Activated CD4-positive, alpha-beta memory T cell treated with anti-CD3 and anti-CD28 coated beads for 36 hours (primary cell): Measurements from ENCODE around the gene DLG2. TPM values are rescaled to one million over a fixed set of nuclear protein-coding genes. Genes with fewer than 3 reads are reported as not detected.

Experiments
- CTCF ChIA-PET: fragments of 350-600 bp; sonication (Branson Sonifier 250); formaldehyde crosslinking; loops from one replicate; lab custom pipeline; 2021; ENCODE audit warnings: antibody characterized with exemption, inconsistent platforms; lab: Charles Lee
- POLR2A ChIA-PET: fragments of 350-600 bp; sonication (Branson Sonifier 250); formaldehyde crosslinking; loops from one replicate; lab custom pipeline; 2021; ENCODE audit warnings: antibody characterized with exemption; lab: Charles Lee
- DNase-seq: peaks from one replicate; pipeline ENCODE4 v3.0.0-alpha.2; 2020
- H3K27ac Mint-ChIP-seq: one replicate; pipeline ENCODE4 v1.8.0; 2021; ENCODE audit warnings: mixed read lengths
- H3K27me3 Mint-ChIP-seq: one replicate; pipeline ENCODE4 v1.8.0; 2021; ENCODE audit warnings: mixed read lengths
- H3K36me3 Mint-ChIP-seq: one replicate; pipeline ENCODE4 v1.8.0; 2021; ENCODE audit warnings: mixed read lengths
- H3K4me1 Mint-ChIP-seq: one replicate; pipeline ENCODE4 v1.8.0; 2021; ENCODE audit warnings: low read depth, mixed read lengths
- H3K4me3 Mint-ChIP-seq: one replicate; pipeline ENCODE4 v1.8.0; 2021; ENCODE audit warnings: mild to moderate bottlenecking, mixed read lengths
- H3K9me3 Mint-ChIP-seq: one replicate; pipeline ENCODE4 v1.8.0; 2021; ENCODE audit warnings: mixed read lengths
- intact Hi-C: fragments of 100-400 bp; cut with micrococcal nuclease; formaldehyde crosslinking; loops from one replicate; pipeline ENCODE4 v1.15.1; 2023
- total RNA-seq, 2 experiments: library from RNA; stranded (reverse); gene quantifications; one replicate each; pipeline ENCODE4 v1.2.3, GENCODE V29; 2021

DLG2 gene
- total RNA-seq, 2 experiments from 2014 or later = 1.7 to 2.1 TPM

GRCh38 chr11:84558085-84558905 lies 1068.8 kb downstream of the DLG2 start:
- Mint-ChIP-seq H3K4me1 (no peaks in the 10 kb centered on the region), H3K27me3 (no peaks in the 10 kb centered on the region), H3K9me3 (peaks cover 4% of the 10 kb centered on the region), H3K36me3 (no peaks in the 10 kb centered on the region), H3K27ac (no peak overlapping the region), H3K4me3 (no peak overlapping the region)
- ChIA-PET CTCF (interaction anchor here (1.6 kb wide), 1 partner anchor 8 kb away, joined by 3 read pairs; no protein-coding TSS in a partner anchor), POLR2A (no interaction called here)
- intact Hi-C loops = no loop called here
- no peak for DNase-seq

GRCh38 chr11:84552791-84553190 lies 1074.4 kb downstream of the DLG2 start:
- ChIA-PET CTCF (no interaction called here), POLR2A (no interaction called here)
- Mint-ChIP-seq H3K27me3 (no peaks in the 10 kb centered on the region), H3K4me1 (no peaks in the 10 kb centered on the region), H3K4me3 (no peak overlapping the region), H3K9me3 (peaks cover 4% of the 10 kb centered on the region), H3K27ac (no peak overlapping the region), H3K36me3 (no peaks in the 10 kb centered on the region)
- intact Hi-C loops = no loop called here
- no peak for DNase-seq

GRCh38 chr11:84549217-84549616 lies 1077.9 kb downstream of the DLG2 start:
- POLR2A ChIA-PET = no interaction called here
- H3K4me3 Mint-ChIP-seq = no peak overlapping the region
- intact Hi-C loops = no loop called here
- no peak overlapping the region for H3K27ac Mint-ChIP-seq
- H3K9me3 Mint-ChIP-seq = peaks cover 15% of the 10 kb centered on the region
- H3K27me3 Mint-ChIP-seq = no peaks in the 10 kb centered on the region
- no peaks in the 10 kb centered on the region for H3K4me1 Mint-ChIP-seq
- no peak for DNase-seq
- H3K36me3 Mint-ChIP-seq = no peaks in the 10 kb centered on the region
- CTCF ChIA-PET = no interaction called here

- intact Hi-C loops = no loop called here
- ChIA-PET POLR2A (no interaction called here), CTCF (no interaction called here)
- Mint-ChIP-seq H3K27me3 (no peaks in the 10 kb centered on the region), H3K4me3 (no peak overlapping the region), H3K4me1 (no peaks in the 10 kb centered on the region), H3K36me3 (no peaks in the 10 kb centered on the region), H3K27ac (no peak overlapping the region), H3K9me3 (peaks cover 24% of the 10 kb centered on the region)
- DNase-seq = no peak
Measured at GRCh38 chr11:84544566-84544965, 1082.6 kb downstream of the DLG2 start.

GRCh38 chr11:84543367-84544159 lies 1083.6 kb downstream of the DLG2 start:
- Mint-ChIP-seq H3K4me3 (no peak overlapping the region), H3K27ac (no peak overlapping the region), H3K27me3 (no peaks in the 10 kb centered on the region), H3K36me3 (no peaks in the 10 kb centered on the region), H3K4me1 (no peaks in the 10 kb centered on the region), H3K9me3 (peaks cover 27% of the 10 kb centered on the region)
- intact Hi-C loops = no loop called here
- no peak for DNase-seq
- ChIA-PET CTCF (interaction anchor here (0.7 kb wide), 1 partner anchor 21 kb away, joined by 4 read pairs; no protein-coding TSS in a partner anchor), POLR2A (no interaction called here)

GRCh38 chr11:84541731-84542340 lies 1085.3 kb downstream of the DLG2 start:
- CTCF ChIA-PET = no interaction called here
- H3K27me3 Mint-ChIP-seq = no peaks in the 10 kb centered on the region

GRCh38 chr11:84536456-84536855 lies 1090.7 kb downstream of the DLG2 start:
- intact Hi-C loops = no loop called here
- Mint-ChIP-seq H3K4me1 (no peaks in the 10 kb centered on the region), H3K27ac (no peak overlapping the region), H3K36me3 (no peaks in the 10 kb centered on the region), H3K27me3 (no peaks in the 10 kb centered on the region), H3K4me3 (no peak overlapping the region), H3K9me3 (peaks cover 34% of the 10 kb centered on the region)
- ChIA-PET CTCF (no interaction called here), POLR2A (no interaction called here)
- no peak for DNase-seq

More at GRCh38 chr11:84541731-84542340, 1085.3 kb downstream of the DLG2 start:
- no peaks in the 10 kb centered on the region for H3K4me1 Mint-ChIP-seq
- intact Hi-C loops = no loop called here
- no peak overlapping the region for H3K27ac Mint-ChIP-seq
- no peak overlapping the region for H3K4me3 Mint-ChIP-seq
- POLR2A ChIA-PET = no interaction called here
- peaks cover 29% of the 10 kb centered on the region for H3K9me3 Mint-ChIP-seq
- no peaks in the 10 kb centered on the region for H3K36me3 Mint-ChIP-seq
- DNase-seq = no peak

- Mint-ChIP-seq H3K9me3 (peaks cover 22% of the 10 kb centered on the region), H3K27me3 (no peaks in the 10 kb centered on the region), H3K27ac (no peak overlapping the region), H3K36me3 (no peaks in the 10 kb centered on the region), H3K4me1 (no peaks in the 10 kb centered on the region), H3K4me3 (no peak overlapping the region)
- no peak for DNase-seq
- ChIA-PET CTCF (no interaction called here), POLR2A (no interaction called here)
- intact Hi-C loops = no loop called here
Measured at GRCh38 chr11:84532364-84532763, 1094.8 kb downstream of the DLG2 start.

- no peak for DNase-seq
- no peaks in the 10 kb centered on the region for H3K36me3 Mint-ChIP-seq
- CTCF ChIA-PET = no interaction called here
- intact Hi-C loops = no loop called here
- no peak overlapping the region for H3K27ac Mint-ChIP-seq
- POLR2A ChIA-PET = no interaction called here
- no peak overlapping the region for H3K4me3 Mint-ChIP-seq
- peaks cover 7% of the 10 kb centered on the region for H3K9me3 Mint-ChIP-seq
- H3K4me1 Mint-ChIP-seq = no peaks in the 10 kb centered on the region
- no peaks in the 10 kb centered on the region for H3K27me3 Mint-ChIP-seq
Measured at GRCh38 chr11:84526250-84526649, 1100.9 kb downstream of the DLG2 start.

- no peaks in the 10 kb centered on the region for H3K36me3 Mint-ChIP-seq
- ChIA-PET CTCF (no interaction called here), POLR2A (no interaction called here)
- no peak overlapping the region for H3K4me3 Mint-ChIP-seq
- no peaks in the 10 kb centered on the region for H3K27me3 Mint-ChIP-seq
- intact Hi-C loops = no loop called here
- DNase-seq = no peak
- no peak overlapping the region for H3K27ac Mint-ChIP-seq
- peaks cover 11% of the 10 kb centered on the region for H3K9me3 Mint-ChIP-seq
- H3K4me1 Mint-ChIP-seq = no peaks in the 10 kb centered on the region
Measured at GRCh38 chr11:84524422-84525051, 1102.6 kb downstream of the DLG2 start.

GRCh38 chr11:84522331-84522730 lies 1104.8 kb downstream of the DLG2 start:
- Mint-ChIP-seq H3K36me3 (no peaks in the 10 kb centered on the region), H3K4me3 (no peak overlapping the region), H3K27ac (no peak overlapping the region), H3K9me3 (peaks cover 22% of the 10 kb centered on the region), H3K4me1 (no peaks in the 10 kb centered on the region), H3K27me3 (no peaks in the 10 kb centered on the region)
- ChIA-PET POLR2A (no interaction called here), CTCF (no interaction called here)
- no peak for DNase-seq
- intact Hi-C loops = no loop called here

GRCh38 chr11:84518631-84519183 lies 1108.4 kb downstream of the DLG2 start:
- H3K4me3 Mint-ChIP-seq = no peak overlapping the region

More at GRCh38 chr11:84518631-84519183, 1108.4 kb downstream of the DLG2 start:
- POLR2A ChIA-PET = no interaction called here
- no peak overlapping the region for H3K27ac Mint-ChIP-seq
- intact Hi-C loops = no loop called here
- no peaks in the 10 kb centered on the region for H3K4me1 Mint-ChIP-seq
- H3K27me3 Mint-ChIP-seq = no peaks in the 10 kb centered on the region
- CTCF ChIA-PET = no interaction called here
- no peak for DNase-seq
- H3K9me3 Mint-ChIP-seq = peaks cover 26% of the 10 kb centered on the region
- H3K36me3 Mint-ChIP-seq = no peaks in the 10 kb centered on the region
